Measurements from ENCODE around the gene SFT2D1. TPM values are rescaled to one million over a fixed set of nuclear protein-coding genes. Genes with fewer than 3 reads are reported as not detected.
A peak's percentile ranks its signal among the peaks of the same experiment; 100 is the strongest.

SFT2D1 gene
- total RNA-seq, 1 experiment from 2014 or later = 40.2 TPM

- DNase-seq = no peak
- Histone ChIP-seq H3K56ac (ENCODE audit: insufficient read length, low read depth, low read length) (no peak overlapping the region), H3K23me2 (ENCODE audit: insufficient read length, low read depth, low read length, poor library complexity, severe bottlenecking) (no peaks in the 10 kb centered on the region), H3K27ac (ENCODE audit: insufficient read length, low read depth, low read length) (no peak overlapping the region), H4K5ac (ENCODE audit: insufficient read length, low read depth, low read length) (no peak overlapping the region), H3K4ac (ENCODE audit: low read depth, low read length) (no peak overlapping the region), H3K79me2 (ENCODE audit: insufficient read depth, low read length) (no peaks in the 10 kb centered on the region), H3K79me1 (ENCODE audit: insufficient read depth, low read depth, low read length, poor library complexity, severe bottlenecking) (no peaks in the 10 kb centered on the region), H2BK120ac (ENCODE audit: low read depth, low read length, poor library complexity, severe bottlenecking) (no peak overlapping the region), H4K91ac (ENCODE audit: insufficient read length, low read depth, low read length) (no peak overlapping the region), H4K20me1 (ENCODE audit: control insufficient read depth, insufficient read depth, insufficient read length) (no peaks in the 10 kb centered on the region), H3K9ac (ENCODE audit: extremely low read depth, insufficient read length, low read length) (no peak overlapping the region), H2BK5ac (ENCODE audit: insufficient read length, low read length) (no peak overlapping the region), H3K27me3 (ENCODE audit: insufficient read depth, low read length) (no peaks in the 10 kb centered on the region), H4K8ac (replicated peaks; ENCODE audit: insufficient read length, low read depth, low read length) (no peak overlapping the region), H3K4me2 (ENCODE audit: insufficient read depth, insufficient read length, low read length) (no peak overlapping the region), H2BK20ac (ENCODE audit: low read depth, low read length, poor library complexity, severe bottlenecking) (no peak overlapping the region), H3K23ac (ENCODE audit: insufficient read length, low read depth, low read length) (no peak overlapping the region), H3K18ac (ENCODE audit: insufficient read length, low read depth, low read length) (no peak overlapping the region), H3K4me1 (ENCODE audit: insufficient read depth, low read length) (peaks cover 6% of the 10 kb centered on the region; the same call in 1 of the 2 replicates), H2BK12ac (ENCODE audit: insufficient read length, low read depth, low read length) (no peak overlapping the region), H2BK15ac (ENCODE audit: low read depth, low read length) (no peak overlapping the region), H3K9me3 (ENCODE audit: control insufficient read depth, low read depth, low read length) (no peaks in the 10 kb centered on the region), H2AFZ (ENCODE audit: low read length) (no peak overlapping the region), H3K14ac (ENCODE audit: insufficient read depth, low read length) (no peak overlapping the region), H2AK5ac (ENCODE audit: insufficient read length, low read length) (no peak overlapping the region), H3T11ph (ENCODE audit: low read length) (no peak overlapping the region)
- WGBS (ENCODE audit: extremely low coverage, insufficient read length, low lambda C conversion rate) = no CpG with 5 or more reads among the region's 8 CpGs
- H3K27me3 Mint-ChIP-seq (ENCODE audit: low read depth) = peaks cover 2% of the 10 kb centered on the region; the same call in 1 of the 2 replicates
- peaks cover 0 to 4% (median 0%) of the 10 kb centered on the region in 3 experiments; a peak in 2 of 7 replicates for H3K36me3 Mint-ChIP-seq (ENCODE audit: insufficient read depth in 1 of 3, low read depth in 3 of 3)
- peaks cover 0 to 6% of the 10 kb centered on the region in 2 experiments; a peak in 2 of 5 replicates for H3K9me3 Mint-ChIP-seq
- TF ChIP-seq CTCF (conservative IDR thresholded peaks at IDR 0.05) = no peak
- peak overlapping the region in 1 of 3 experiments; percentile 53; a peak in 1 of 7 replicates for H3K27ac Mint-ChIP-seq
- no peak overlapping the region for H3K4me3 Mint-ChIP-seq
- peaks cover 27 to 42% of the 10 kb centered on the region in 2 experiments for H3K4me1 Mint-ChIP-seq
Measured at GRCh38 chr6:166360243-166361076, 18.1 kb upstream of the SFT2D1 start.
